Measurements from ENCODE around the gene TEX36. TPM values are rescaled to one million over a fixed set of nuclear protein-coding genes. Genes with fewer than 3 reads are reported as not detected.

The TEX36 gene
- total and polyA plus RNA-seq, 2 of the 13 experiments (the other 11 are each of a cell fraction or from before 2014, with no cell fraction given): not detected

GRCh38 chr10:125629758-125630376 is 53.1 kb downstream of the TEX36 start:
- Histone ChIP-seq H3K4me1 (ENCODE audit: insufficient read depth, low read length) (no peaks in the 10 kb centered on the region), H3K36me3 (replicated peaks in 1 of 2; ENCODE audit: control insufficient read depth in 1 of 2, insufficient read depth in 2 of 2, low read length in 2 of 2) (no peaks in the 10 kb centered on the region), H3K27ac (ENCODE audit: extremely low read length, insufficient read depth, low read length) (no peak overlapping the region), H3K79me2 (ENCODE audit: insufficient read depth, low read length) (no peaks in the 10 kb centered on the region), H2AFZ (ENCODE audit: low read length) (no peak overlapping the region), H3K4me3 (replicated peaks in 1 of 3; ENCODE audit: insufficient read depth in 1 of 3, low read depth in 2 of 3, low read length in 3 of 3) (no peak overlapping the region), H3K4me2 (ENCODE audit: low read depth, low read length) (no peak overlapping the region), H3K27me3 (ENCODE audit: control insufficient read depth in 1 of 2, insufficient read depth in 2 of 2, low read length in 2 of 2) (peaks cover 5 to 56% of the 10 kb centered on the region in 2 experiments; a peak in 4 of 5 replicates), H3K9me3 (ENCODE audit: low read length) (no peaks in the 10 kb centered on the region), H3K9ac (ENCODE audit: insufficient read depth, low read depth, low read length) (no peak overlapping the region), H4K20me1 (ENCODE audit: insufficient read depth, low read length) (no peaks in the 10 kb centered on the region)
- intact Hi-C loops (cut with micrococcal nuclease; ENCODE audit: unreplicated experiment): no loop called here
- 1% methylated on average over 3 of the region's 3 CpGs for WGBS (ENCODE audit: low lambda C conversion rate)
- ChIA-PET CTCF (ENCODE audit: low intra/inter-chr PET ratio, low total read pairs) (no interaction called here), POLR2A (no interaction called here)
- BruUV-seq (replicated peaks): no TSS peak
- in situ Hi-C loops (cut with HindIII; ENCODE audit: extremely low pct_ligation_motif_present, low pct_unique_long_range_greater_than_20kb): no loop called here
- no peak for TF ChIP-seq RFXANK (CRISPR knock-in tag; IDR thresholded peaks at IDR 0.05)
- TF ChIP-seq KDM1A (CRISPR knock-in tag; IDR thresholded peaks at IDR 0.05): no peak
- TF ChIP-seq ZNF513 (CRISPR knock-in tag; conservative IDR thresholded peaks at IDR 0.05): no peak
- TF ChIP-seq BCL6 (CRISPR knock-in tag; IDR thresholded peaks at IDR 0.05): no peak
- no peak for TF ChIP-seq SIN3B (IDR thresholded peaks at IDR 0.05; ENCODE audit: low read length)
- no peak for TF ChIP-seq ELF4 (CRISPR knock-in tag; IDR thresholded peaks at IDR 0.05; ENCODE audit: borderline replicate concordance)
- no peak for TF ChIP-seq SRSF4 (IDR thresholded peaks at IDR 0.05; ENCODE audit: low read depth, low read length, poor library complexity, severe bottlenecking)
- no peak for TF ChIP-seq AHR (CRISPR knock-in tag; IDR thresholded peaks at IDR 0.05)
- TF ChIP-seq ZNF232 (CRISPR knock-in tag; IDR thresholded peaks at IDR 0.05; ENCODE audit: borderline replicate concordance): no peak
- no peak for TF ChIP-seq TGIF2 (CRISPR knock-in tag; IDR thresholded peaks at IDR 0.05)
- peak; percentile 46 for TF ChIP-seq STAG1 (CRISPR knock-in tag; IDR thresholded peaks at IDR 0.05)
- TF ChIP-seq CTCF (CRISPR knock-in tag; IDR thresholded peaks at IDR 0.05): peak; percentile 59
- TF ChIP-seq AGO1 (IDR thresholded peaks at IDR 0.05; ENCODE audit: low read depth, low read length, poor library complexity, severe bottlenecking): no peak
- no peak for TF ChIP-seq MAFF (IDR thresholded peaks at IDR 0.05; ENCODE audit: low read depth, low read length)
- TF ChIP-seq TEAD3 (CRISPR knock-in tag; optimal IDR thresholded peaks at IDR 0.05; ENCODE audit: borderline replicate concordance): peak; percentile 50
- peak; percentile 43 for TF ChIP-seq SMC3 (IDR thresholded peaks at IDR 0.05; ENCODE audit: low read length)
- TF ChIP-seq ATF3 (CRISPR knock-in tag; IDR thresholded peaks at IDR 0.05): no peak
- no peak for TF ChIP-seq GTF3A (CRISPR knock-in tag; conservative IDR thresholded peaks at IDR 0.05)
- TF ChIP-seq E2F1 (CRISPR knock-in tag; IDR thresholded peaks at IDR 0.05): no peak
- peak; percentile 28 for FAIRE-seq
- peak; percentile 92 for ATAC-seq
- DNase-seq (ENCODE audit: low spot score): peak; percentile 44

Measured in HepG2 (cell line).